ENCODE measurements around the gene ARMH4.

The ARMH4 gene, protein sequence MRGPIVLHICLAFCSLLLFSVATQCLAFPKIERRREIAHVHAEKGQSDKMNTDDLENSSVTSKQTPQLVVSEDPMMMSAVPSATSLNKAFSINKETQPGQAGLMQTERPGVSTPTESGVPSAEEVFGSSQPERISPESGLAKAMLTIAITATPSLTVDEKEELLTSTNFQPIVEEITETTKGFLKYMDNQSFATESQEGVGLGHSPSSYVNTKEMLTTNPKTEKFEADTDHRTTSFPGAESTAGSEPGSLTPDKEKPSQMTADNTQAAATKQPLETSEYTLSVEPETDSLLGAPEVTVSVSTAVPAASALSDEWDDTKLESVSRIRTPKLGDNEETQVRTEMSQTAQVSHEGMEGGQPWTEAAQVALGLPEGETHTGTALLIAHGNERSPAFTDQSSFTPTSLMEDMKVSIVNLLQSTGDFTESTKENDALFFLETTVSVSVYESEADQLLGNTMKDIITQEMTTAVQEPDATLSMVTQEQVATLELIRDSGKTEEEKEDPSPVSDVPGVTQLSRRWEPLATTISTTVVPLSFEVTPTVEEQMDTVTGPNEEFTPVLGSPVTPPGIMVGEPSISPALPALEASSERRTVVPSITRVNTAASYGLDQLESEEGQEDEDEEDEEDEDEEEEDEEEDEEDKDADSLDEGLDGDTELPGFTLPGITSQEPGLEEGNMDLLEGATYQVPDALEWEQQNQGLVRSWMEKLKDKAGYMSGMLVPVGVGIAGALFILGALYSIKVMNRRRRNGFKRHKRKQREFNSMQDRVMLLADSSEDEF

DNA sequence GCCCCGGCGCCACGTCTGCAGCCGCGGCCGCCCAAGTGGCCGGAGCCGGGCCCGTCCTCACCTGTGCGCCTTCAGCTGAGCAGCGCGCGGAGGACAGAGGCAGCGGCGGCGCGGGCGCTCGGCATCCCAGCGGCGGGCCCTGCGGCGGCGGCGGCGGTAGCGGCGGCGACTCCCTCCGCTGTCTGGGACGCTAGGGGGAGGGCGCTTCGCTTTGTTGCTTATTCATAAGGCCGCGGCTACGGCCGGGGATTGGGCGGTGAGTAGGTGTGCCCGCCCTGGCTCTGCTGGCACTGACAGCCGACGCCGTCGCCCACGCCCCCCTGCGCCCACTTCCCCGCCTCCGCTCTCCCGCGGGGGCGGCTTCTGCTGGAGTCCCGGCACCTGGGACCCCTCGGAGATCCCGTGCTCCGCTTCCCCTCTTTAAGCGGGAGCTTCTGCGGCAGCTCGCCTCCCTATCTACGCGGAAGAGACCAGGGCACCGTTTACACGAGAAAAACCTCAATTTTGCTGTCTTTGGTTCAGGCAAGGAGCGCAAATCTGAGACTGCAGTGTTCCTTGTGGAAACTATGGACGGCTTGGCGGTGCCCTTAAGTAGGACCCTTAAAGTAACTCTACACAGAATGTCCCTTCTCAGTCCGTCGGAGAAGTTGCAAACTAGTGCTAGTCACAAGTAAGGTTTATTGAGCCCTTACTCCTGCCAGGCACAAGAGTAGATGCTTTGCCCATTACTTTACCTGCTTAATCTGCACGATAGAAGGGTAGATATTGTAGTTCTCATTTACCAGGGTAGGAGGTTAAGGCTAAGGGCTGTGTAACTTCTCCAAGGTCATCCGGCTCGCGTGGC is at the start of gene ARMH4:
TSS of gene ARMH4 (minus strand) at position 200 of the 844 bp plus-strand sequence. CDS start 12,855 bp downstream, outside the sequence.
- FAIRE-seq, result no peak

DNA sequence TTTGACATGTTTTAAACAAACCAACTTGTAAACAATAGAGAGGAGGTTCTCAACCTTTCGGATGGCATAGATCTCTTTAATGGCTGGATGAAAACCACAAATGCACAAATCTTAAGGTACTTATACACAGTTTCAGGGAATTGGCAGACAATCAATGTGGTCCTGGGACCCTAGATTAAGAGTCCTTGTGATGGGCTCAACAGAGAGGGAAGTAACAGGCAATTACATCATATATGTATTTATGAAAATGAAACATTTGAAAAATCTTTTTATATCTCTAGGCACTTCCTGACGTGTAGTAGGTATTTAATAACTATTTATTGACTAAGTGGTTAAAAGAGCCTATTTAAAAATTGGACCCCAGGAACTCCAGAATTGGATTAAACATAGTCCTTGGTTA is 48.8 kb upstream of the ARMH4 start:
- FAIRE-seq, result no peak

DNA sequence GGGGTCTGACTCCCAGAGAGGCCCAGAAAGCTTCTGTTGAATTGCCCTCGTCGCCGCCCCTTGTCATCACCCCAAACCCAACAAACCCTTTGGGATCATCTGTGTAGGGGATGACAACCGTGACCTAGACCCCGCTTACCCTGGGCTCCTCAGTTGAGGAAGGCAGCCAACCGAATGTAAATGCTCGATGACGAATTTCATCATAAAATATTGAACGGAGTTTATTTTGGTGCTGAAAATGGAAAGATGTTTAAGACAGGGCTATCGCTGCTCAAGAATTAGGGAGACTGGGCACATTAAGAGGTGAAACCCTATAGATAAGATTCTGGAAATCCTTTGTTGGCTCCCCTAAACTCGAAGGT is 48.4 kb upstream of the ARMH4 start:
- FAIRE-seq, result no peak

DNA sequence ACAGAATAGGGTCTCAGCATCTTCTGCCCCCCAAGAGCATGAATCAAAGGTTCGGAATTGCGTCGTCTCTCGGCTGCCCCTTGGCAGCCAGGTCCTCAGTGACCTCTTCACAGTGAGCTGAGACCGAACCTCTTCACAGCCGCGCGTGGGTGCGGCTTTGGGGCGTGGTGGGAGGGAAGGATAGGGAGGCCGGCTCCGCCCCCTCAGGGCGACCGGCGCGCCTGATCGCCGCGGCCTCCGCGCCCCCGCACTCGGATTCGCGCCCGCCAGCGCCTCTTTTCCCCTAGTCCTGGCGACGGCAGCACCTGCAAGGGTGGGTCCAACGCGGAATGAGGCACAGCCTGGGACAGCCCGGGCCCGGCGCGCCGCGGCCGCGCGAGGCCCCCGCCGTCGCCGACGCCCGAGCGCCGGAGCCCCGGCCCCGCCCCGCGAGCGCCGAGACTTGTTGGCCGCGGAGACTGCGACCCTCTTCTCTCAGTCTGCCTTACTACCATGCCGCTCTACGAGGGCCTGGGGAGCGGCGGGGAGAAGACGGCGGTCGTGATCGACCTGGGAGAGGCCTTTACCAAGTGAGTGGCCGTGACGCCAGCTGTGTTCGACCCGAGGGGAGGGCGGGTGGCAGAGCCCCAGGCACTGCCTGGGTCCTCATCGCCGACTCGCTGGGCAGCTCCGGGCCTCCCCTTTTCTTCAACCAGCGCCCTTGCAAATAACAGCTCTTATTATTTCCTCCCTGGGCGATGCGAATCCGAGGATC is 47.9 kb upstream of the ARMH4 start, which contains the start of gene ACTR10:
TSS of gene ACTR10 (plus strand) at position 424 of the 754 bp plus-strand sequence. CDS start at position 493, 69 bp downstream.
- no peak for FAIRE-seq

DNA sequence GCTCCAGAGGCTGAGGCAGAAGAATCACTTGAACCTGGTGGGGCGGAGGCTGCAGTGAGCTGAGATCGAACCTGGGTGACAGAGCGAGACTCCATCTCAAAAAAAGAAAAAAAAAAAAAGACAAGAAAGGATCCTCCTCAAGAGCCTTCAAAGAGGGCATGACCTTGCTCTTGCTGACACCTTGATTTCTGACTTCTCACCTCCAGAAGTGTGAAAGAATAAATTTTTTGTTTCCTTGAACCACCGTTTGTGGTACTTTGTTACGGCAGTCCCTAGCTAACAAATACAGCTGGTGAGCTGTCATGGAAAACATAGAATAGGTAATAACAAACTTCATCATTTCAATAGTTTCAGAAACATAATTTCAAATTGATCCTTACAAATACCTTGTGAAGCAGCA is 46.1 kb upstream of the ARMH4 start:
- FAIRE-seq, result no peak

DNA sequence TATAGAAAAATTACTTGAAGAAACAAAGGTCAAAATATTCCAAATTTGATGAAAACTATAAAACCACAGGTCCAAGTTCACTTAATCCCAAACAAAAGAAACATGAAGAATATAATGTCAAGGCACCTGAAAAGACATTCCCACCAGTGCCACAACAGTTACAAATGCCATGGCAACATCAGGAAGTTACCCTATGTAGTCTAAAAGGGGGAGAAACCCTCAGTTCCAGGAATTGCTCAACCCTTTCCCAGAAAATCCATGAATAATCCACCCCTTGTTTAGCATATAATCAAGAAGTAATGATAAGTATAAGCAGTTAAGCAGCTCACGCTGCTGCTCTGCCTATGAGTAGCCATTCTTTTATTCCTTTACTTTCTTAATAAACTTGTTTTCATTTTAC is 44.2 kb upstream of the ARMH4 start:
- FAIRE-seq, result no peak

DNA sequence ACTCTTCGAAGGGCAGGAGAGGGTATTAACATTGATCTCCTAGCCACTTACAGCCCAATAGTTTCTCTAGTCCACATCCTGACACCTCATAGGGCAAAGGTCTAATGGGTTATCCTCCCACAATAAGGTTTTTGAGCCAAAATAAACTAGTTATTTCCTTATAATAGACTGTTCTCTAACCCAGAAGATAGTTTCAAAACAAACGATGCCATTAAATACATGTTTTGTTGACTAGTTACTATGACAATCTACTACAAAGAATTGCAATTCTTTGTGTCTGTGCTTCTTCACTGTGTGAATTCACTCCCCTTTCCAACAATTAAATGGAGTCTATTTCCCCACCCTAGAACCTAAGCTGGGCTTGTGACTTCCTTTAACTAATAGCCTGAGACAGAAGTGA is 41.5 kb upstream of the ARMH4 start:
- peak; percentile 51 for FAIRE-seq

DNA sequence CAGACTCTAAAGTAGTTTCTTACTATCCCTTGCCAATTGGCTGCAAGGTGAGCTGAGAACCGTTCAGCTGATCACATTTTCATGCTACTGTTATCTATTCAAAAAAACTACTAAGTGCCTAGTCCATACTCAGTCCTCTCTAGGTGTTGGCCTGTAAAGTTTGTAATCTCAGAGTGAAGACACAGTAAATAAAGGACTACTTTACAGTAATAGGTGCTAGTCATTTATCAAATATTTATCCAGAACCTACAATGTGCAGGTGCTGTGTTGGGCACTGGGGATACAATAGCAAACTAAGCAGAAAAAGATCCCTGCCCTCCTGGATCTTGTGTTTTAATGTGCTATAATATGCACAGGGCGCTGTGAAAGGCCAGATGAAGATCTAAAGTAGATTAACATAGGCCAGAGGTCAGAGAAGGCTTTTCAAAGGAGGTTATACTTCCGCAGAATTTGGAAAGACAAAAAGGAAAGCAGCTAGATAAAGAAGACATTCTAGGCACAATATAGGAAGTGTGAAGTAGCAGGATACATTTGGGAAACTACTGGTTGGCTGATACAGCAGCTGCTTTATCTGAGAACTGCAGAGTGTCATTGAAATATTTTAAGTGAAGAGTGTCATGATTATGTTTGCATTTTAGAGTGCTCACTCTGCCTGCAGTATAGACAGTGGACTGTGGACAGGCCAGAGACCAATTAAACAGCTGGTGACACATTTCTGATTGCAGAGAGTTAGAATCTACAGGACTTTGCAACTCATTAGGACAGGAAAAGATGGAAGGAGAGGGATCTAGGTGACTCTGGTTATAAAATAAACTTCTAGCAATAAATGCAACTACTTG is 40.0 kb upstream of the ARMH4 start:
- FAIRE-seq, result no peak

DNA sequence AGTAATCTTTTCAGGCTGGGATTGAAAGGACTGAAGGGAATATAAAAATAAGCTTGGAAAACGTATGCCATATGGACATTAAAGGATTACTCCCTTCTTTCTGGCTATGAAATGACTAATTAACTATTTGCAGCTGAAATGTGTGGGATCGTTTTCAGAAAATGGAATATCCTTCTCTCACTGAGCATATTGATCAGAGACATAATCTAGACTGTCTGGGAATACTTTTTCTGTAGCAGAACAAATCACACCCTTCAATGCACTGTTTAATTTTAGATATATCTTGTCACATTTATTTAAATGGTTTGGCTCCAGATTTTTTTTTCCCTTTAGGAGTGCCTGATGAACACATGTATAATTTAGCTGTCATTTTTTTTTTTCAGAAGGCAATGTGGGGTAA is 37.2 kb upstream of the ARMH4 start:
- no peak for FAIRE-seq

DNA sequence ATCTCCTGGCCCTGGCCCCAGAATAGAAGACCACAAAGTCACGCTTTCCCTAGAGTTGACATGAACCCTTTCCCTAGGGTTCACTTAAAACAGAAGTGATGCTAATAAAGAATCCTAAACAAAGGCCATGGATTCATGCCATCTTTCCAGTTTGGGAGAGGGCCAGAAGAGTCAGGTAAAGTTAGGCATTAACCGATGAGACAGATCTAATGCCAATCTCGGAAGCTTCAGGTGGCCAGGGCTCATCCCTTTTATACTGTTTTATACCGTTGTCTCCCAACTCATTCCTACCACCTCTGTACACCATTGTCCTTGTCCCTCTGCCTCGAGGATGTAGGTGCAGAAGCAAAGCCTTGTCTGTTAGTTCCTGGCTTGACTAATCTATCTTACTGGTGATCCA is 25.1 kb upstream of the ARMH4 start:
- no peak for FAIRE-seq

DNA sequence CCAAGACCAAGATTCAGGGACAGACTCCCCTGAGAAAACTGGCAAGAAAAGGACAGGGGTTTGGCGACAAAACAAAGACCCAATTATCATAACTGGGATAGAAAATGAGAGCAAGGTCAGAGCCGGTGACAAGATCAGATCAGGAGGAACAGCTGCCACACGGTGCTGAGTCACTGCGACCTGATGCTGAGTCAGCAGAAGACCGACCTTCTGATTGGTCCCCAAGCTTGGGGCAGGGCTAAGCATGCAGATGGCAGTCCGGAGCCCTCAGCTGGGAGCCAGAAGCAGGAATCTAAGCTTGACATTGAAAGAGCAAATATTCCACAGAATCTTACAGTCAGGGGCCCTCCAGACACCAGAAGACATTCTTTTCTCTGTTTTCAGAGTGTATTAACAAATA is 19.1 kb upstream of the ARMH4 start:
- no peak for FAIRE-seq

DNA sequence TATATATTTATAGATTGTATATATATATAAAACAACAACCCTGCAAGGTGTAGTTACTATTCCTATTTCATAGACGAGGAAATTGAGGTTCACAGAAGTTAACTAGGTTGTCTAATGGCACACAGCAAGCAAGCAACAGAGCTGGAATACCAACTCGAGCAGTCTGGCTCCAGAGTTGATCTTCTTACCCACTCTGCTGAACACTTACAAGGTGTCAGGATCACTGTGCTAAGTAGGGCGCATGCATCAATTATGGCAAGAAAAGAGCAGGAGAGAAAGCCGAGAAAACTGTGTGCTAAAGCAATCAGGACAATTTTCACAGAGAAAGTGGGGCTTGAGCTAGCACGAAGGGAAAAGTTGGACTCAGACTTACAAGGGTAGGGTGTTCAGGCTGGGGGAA is 15.9 kb upstream of the ARMH4 start:
- FAIRE-seq, result no peak

DNA sequence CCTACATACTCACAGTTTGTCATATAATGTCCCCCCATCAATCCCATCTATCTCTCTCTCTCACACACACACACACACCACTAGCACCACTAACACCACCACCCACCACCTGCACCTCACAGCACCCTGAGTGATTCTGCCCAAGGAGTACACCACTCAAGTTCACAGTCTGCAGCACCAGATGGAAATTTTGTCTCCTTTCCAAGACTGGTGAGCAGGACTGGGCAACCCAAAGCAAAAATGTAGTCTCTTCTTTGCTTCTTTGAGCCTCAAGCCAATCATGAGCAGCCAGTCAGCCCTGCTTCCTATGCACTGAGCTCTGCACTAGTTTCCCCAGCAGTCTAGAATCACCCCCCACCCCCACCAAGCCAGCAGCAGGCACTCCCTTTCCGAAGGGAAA is 15.0 kb upstream of the ARMH4 start:
- no peak for FAIRE-seq

DNA sequence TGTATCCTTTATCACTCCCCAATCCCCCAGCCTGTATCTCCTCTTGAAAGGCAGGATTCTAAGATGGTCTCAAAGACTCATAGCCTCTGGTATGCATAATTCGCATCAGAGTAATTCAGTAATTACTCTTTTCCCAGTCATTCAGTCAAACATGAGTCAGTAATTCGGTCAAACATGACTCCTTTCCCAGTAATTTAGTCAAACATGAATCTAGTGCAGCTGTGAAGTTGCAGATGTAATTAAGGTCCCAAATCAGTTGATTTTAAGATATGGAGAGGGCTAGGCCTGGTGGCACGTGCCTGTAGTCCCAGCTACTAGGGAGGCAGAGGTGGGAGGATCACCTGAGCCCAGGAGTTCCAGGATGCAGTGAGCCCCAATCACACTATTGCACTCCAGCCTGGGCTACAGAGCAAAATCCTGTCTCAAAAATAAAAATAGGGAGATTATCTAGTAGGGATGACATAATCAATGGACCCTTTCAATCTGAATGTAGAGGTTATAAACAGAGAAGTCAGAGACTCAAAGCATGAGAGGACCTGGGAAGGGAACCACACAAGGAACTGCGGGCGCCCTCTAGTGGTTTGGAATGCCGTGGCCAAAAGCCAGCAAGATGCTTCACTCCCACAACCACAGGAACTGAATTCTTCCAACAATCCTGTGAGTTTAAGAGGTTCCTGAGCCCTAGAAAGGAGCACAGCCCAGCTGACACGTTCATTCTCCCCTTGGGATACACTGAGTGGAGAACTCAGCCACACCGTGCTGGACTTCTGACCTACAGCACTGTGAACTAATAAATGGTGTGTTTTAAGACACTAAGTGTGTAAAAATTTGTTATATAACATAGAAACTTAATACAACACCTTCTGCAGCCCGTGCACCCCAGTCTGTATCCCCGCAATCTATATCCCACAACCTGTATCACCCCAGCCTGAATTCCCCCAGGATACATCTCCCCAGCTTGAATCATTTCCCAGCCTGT is 14.3 kb upstream of the ARMH4 start:
- FAIRE-seq, result no peak

DNA sequence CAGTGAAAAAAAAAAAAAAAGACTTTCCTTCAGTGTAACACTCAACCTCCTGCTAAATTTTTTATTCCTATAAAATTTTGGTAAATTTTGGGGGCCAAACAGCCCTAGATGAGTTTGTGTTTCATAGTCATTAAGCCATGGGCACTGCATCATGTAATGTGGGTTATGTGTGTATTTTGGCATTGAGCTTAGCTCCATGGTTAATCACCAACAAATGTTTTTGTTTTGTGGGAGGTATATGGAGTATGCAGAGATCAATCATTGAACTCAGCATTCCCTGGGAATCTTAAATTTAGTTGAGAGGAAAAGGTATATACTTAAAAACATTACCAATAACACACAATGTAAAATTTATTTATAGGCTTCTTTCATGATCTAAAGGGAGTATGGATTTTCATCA is 8.5 kb upstream of the ARMH4 start:
- FAIRE-seq, result no peak

DNA sequence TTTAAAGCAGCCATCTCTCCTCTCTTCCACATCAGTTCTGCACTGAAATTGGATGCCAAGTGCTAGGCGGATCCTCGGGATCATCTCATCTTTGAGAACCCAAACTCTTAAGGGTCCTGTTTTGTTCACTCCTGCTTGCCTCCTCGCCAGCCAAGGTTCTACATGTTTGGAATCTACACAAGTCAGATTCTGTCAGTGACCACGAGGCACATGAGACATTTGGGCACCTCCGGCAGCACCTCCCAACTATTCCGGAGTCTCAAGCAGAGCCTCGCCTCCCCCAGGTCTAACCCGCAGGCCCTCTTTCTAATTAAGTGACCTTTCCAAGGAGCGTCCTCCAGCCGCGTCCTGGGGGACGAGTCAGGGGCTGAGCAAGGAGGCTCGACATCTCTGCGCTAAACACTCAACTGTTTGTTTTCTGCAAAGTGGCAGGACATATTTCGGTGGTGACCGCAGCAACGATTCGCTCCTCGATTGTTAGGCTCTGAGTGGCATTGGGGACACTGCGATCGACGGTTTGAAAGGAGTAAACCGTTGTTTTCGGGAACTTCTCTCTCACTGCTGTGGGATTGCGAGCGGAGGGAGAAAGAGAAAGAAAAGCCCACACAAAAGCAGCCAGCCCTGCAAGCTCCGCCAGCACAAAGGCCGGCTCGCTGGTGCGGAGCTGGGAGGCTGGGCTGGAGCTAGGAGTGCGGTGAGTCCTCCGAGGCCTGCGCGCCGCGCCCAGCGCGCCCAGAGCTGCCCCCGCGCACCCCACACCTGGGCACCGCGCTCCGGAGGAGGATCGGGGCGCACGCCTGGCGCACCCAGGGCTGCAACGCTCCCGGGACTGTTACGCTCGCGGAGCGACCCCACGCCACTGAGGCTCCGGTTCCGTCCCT is 640 bp downstream of the ARMH4 start:
- FAIRE-seq, result no peak

DNA sequence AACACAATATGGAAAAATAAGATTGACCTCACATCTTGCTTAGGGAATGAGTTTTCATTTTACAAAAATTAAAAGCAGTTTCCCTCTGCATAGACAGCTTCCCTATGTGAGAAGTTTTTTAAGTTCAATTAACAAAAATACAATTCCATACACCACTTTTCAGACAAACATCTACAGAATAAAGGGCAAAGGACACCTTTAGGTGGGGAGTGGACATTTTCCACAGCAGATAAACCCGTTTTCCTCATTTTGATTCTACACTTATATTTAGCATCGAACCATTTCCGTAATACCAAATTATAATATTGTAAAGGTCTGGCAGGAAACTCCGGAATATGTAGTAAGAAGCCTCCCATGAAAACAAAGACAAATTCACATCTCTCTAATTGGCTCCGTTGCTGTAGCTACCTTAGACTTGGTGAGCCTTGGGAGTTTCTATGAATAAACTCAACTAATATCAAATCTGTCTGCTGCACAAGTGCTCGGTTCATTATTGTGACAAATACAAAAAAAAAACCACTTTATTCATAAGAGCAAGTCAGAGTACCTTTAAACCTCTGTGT is 1.7 kb downstream of the ARMH4 start:
- FAIRE-seq, result no peak

DNA sequence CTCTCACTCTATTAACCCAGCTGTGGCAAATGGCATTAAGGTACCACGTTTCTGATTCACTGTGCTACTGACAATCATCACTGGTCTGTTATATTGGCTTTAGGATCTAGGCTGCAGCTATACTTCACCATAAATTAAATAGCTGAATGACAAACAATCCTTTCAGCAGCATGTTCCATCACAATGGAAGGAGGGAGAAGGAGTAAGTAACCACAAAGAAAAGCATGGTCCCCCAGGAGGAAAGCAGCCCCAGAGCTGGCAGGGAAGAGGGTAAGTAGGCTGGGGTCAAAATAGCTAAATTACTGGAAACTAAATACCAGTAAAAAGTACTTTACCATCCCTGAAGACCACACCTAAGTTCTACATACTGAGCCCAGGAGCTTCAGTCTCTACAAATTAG is 2.8 kb downstream of the ARMH4 start:
- FAIRE-seq, result no peak

DNA sequence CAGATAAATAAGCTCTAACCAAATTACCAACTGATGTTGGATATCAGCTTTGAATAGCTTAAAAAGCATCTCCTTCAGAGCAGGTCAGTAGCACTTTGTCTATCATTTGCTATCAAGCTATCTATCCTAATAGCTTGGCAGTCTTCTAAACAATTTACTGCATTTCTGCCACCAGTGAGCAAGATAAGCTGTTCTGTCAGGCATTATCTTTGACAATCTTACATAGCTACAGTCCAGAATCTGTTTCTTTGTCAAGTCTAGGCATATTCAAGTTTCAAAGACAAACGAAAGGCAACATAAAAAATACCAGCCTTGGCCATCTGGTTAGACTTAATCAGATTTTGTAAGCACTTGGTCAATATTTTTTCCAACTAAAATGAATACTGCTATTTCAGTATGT is 5.6 kb downstream of the ARMH4 start:
- FAIRE-seq, result no peak

Measured in endometrium (tissue), 2 donors.